Kidney epithelial cell (primary cell): ENCODE results near the gene SHISA7. TPM values are rescaled to one million over a fixed set of nuclear protein-coding genes. Genes with fewer than 3 reads are reported as not detected.
"Not testable (repeated sequence)": the region's sequence is repeated elsewhere in the genome, so short reads cannot be mapped to it uniquely, and the experiment has no call there.

Experiments used
- DNase-seq: peaks from one replicate; pipeline ENCODE4 v3.0.0-alpha.2; 2010; ENCODE audit warnings: low read depth
- H3K27me3 ChIP-seq: 2 replicates; pipeline ENCODE4 v1.6.0; 2011; ENCODE audit warnings: low read length; ENCODE audit not compliant: control insufficient read depth, insufficient read depth
- H3K36me3 ChIP-seq: 2 replicates; pipeline ENCODE4 v1.5.1; 2011; ENCODE audit warnings: low read length; ENCODE audit not compliant: control insufficient read depth, insufficient read depth
- H3K4me3 ChIP-seq: 2 replicates; pipeline ENCODE4 v1.5.1; 2011; ENCODE audit warnings: low read depth, mild to moderate bottlenecking, control low read depth, low read length
- CTCF ChIP-seq: IDR thresholded peaks from 2 replicates; pipeline ENCODE4 v1.5.1; 2011; ENCODE audit warnings: mild to moderate bottlenecking, moderate library complexity, low read length, control low read depth, inconsistent platforms; ENCODE audit not compliant: insufficient read depth, poor library complexity, severe bottlenecking
- total RNA-seq: library from RNA; depleted of rRNA; stranded (reverse); fragments of >200 nt; gene quantifications from 2 replicates; pipeline ENCODE4 v1.2.3, GENCODE V29; 2015

SHISA7 gene
- total RNA-seq, 1 donor from 2014 or later: not detected

DNA sequence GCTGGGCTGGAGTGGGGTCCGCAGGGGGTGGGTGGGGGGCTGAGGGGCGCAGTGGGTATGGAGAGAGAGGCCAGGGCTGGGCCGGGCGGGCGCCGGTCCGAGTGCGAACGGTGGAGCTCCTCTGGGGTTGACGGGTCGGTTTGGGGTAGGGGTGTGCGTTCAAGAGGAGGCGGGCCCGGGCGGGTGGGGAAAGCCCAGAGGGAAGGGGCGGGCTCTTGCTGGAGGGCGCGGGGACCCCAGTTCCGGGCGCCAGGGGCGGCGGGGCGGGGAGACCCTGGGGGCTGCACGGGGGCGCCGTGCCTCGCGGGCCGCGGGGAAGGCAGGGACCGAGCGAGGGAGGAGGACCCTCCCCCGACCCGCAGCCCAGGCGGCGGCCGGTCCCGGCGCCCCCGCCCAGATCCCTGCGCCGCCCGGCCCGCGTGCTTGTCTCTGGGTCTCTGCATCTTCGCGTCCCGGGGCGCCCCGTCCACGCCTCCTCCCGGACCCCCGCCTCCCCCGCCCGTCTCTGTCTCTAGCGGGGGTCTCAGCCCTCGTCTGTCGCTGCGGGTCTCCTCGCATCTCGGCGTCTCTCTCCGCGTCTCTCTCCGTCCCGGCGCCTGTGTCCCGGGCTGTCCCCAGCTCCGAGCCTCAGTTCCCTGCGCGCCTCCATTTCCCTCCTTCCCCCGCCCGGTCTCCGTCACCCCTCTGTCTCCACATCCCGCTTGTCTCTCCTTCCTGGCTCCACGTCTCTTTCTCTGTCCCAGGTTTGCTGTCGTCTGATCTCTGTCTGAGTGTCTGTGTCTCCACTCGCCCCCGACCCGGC lies 8.3 kb upstream of the SHISA7 start:
- no peak for TF ChIP-seq CTCF
- no peak for DNase-seq
- peaks cover 61% of the 10 kb centered on the region for H3K27me3 ChIP-seq
- no peak overlapping the region for H3K4me3 ChIP-seq
- no peaks in the 10 kb centered on the region for H3K36me3 ChIP-seq

- TF ChIP-seq CTCF: no peak
- Histone ChIP-seq H3K4me3 (no peak overlapping the region), H3K27me3 (peaks cover 73% of the 10 kb centered on the region), H3K36me3 (no peaks in the 10 kb centered on the region)
- DNase-seq: no peak
Measured at GRCh38 chr19:55449469-55449868, 6.4 kb upstream of the SHISA7 start.

DNA sequence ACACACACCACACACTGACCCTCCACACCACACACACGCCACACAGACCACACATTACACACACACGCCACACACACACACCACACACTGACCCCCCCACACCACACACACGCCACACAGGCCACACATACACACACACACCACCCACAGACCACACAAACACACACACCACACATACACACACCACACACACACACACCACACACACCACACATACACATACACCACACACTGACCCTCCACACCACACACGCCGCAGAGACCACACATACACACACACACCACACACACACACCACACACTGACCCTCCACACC lies 5.0 kb upstream of the SHISA7 start:
- H3K27me3 ChIP-seq: peaks cover 85% of the 10 kb centered on the region
- H3K4me3 ChIP-seq, H3K36me3 ChIP-seq, DNase-seq: not testable (repeated sequence)

DNA sequence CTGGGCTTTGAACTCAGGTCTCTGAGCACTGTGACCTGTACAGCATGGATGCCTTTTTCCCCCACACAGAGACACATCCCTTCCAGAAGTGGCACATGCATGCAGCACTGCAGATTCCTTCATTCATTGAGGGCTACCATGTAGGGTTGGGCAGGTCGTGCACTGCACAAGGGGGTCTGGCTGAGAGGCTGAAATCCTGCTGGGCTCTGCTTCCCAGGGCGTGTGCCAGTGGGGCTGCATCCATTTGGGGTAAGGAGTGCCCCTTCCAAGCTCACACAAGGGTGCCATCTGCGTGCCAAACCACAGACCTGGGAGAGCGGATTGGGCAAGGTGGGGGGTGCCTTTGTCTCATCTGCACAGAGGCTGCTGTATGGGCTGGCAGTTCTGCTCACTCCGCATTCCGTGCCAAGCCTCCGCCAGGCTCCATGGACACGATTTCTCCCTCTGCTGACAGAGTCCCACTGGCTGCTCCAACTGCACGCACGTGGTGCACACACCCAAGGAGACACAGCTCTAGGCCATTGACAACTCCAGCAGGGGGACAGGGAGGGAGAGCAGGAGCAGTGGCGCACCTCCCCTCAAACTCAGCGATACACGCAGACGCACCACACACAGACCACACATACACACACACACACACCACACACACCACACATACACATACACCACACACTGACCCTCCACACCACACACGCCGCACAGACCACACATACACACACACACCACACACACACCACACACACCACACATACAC lies 4.5 kb upstream of the SHISA7 start:
- no peak for DNase-seq
- H3K36me3 ChIP-seq: no peaks in the 10 kb centered on the region
- peaks cover 88% of the 10 kb centered on the region for H3K27me3 ChIP-seq
- no peak overlapping the region for H3K4me3 ChIP-seq
- TF ChIP-seq CTCF: peak; percentile 13

DNA sequence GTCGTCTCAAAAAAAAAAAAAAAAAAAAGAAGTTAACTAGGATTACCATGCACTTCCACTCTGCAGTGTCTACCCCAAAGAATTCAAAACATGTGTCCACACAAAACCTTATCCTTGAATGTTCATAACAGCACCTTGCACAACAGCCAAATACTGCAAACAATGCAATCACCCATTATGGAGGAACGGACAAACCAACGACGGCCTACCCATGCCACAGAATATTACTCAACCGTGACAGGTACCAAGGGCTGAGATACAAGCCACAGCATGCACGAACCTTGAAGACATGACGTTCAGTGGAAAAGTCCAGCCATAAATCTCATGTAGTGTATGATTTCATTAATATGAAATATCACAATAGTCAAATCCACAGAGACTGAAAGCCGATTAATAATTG lies 3.0 kb upstream of the SHISA7 start:
- TF ChIP-seq CTCF: no peak
- DNase-seq: no peak
- Histone ChIP-seq H3K36me3 (no peaks in the 10 kb centered on the region), H3K4me3 (no peak overlapping the region), H3K27me3 (peaks cover 84% of the 10 kb centered on the region)

DNA sequence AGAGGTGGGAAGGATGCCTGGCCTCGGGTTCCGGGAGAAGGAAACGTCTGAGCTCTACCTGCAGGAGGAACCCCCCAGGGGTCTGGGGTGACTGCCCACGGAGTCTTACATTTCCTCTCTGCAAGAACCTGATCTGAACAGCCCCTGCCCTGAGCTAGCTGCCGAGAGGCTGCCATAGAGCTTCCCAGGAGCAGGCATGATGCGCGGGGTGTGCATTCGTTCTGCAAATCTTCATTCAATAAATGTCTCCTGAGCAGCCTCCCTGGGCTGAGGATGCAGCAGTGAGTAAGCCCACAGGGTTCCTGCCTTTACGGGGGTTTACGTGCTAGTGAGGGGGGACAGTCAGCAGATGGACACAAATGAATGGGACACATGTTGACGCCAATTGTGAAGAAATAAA lies 1.5 kb upstream of the SHISA7 start:
- peaks cover 84% of the 10 kb centered on the region for H3K27me3 ChIP-seq
- no peak for TF ChIP-seq CTCF

More for the DNA sequence above, 1.5 kb upstream of the SHISA7 start:
- no peaks in the 10 kb centered on the region for H3K36me3 ChIP-seq
- no peak for DNase-seq
- no peak overlapping the region for H3K4me3 ChIP-seq
